ENCODE results near the gene SLC7A4.

DNA sequence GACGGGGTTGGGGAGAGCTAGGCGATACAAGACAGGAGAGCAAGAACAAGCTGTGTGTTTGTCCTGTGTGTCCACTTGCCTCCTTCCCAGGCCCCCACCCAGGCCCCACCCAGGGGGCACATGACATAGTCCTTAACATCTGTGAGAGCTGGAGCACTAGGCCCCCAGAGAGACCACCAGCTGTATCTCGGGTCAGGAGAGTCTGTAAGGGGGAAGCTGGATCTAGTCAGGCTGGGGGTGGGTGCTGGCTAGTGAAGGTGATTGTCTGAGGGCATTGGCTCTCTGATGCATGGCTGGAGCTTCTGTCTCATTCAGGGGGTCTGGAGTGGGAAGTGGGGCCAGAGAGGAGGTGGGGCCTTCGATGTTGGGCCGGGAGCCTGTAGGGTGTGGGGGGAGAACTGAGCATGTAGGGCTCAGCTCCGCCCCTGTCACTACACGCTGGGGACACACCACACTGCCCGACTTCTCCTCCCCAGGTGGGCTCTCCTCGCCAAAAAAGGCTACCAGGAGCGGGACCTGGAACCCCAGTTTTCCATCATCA is 16.8 kb downstream of the SLC7A4 start:
- no peak for TF ChIP-seq CTCF (IDR thresholded peaks at IDR 0.05; ENCODE audit: insufficient read depth, low read depth, low read length)
- TF ChIP-seq EZH2 (IDR thresholded peaks at IDR 0.05; ENCODE audit: insufficient read depth, low read length), result no peak

Data from astrocyte (in vitro differentiated cells and primary cell).